HG03060 (cell line): ENCODE results near the gene DNAJB1.

Experiments used
- ATAC-seq: cut with Tn5 transposase; IDR thresholded peaks from one replicate; pipeline ENCODE4 v1.9.1; 2021; ENCODE audit warnings: low read depth, moderate number of reproducible peaks; ENCODE audit not compliant: unreplicated experiment

Gene DNAJB1

GRCh38 chr19:14475251-14476073, 42.7 kb downstream of the DNAJB1 start, which contains the start of gene PTGER1:
Gene PTGER1, minus strand, starts transcription at chr19:14475354. Its CDS starts 1,034 bp downstream, at chr19:14474320.
- no peak for ATAC-seq

GRCh38 chr19:14474827-14475226, 43.4 kb downstream of the DNAJB1 start:
- no peak for ATAC-seq

DNA sequence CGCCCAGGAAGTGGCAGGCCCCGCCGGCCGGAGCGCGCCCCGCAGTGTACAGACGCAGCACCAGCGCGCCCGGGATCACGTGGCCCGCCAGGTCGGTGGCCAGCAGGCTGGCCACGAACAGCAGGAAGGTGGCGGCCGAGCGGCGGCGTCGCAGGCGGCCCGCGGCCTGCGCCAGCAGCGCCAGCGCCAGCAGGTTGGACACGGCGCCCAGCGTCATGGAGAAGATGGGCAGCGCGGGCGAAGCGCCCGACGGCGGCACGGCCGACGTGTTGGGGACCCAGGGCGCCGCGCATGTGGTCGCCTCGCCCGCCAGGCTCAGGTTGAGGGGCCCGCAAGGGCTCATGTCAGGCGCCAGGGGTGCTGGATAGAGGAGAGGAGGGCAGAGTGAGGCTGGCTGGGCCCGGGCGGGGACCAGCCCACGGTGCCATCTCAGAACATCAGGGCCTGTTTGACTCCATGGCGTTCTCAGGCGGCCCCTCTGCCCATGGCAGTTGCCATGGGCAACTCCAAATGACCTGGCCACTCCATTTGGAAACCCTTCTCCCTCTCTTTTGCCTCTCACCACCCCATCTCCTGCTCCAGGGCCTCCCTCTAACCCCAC, 44.1 kb downstream of the DNAJB1 start:
- no peak for ATAC-seq

GRCh38 chr19:14473073-14473977, 44.9 kb downstream of the DNAJB1 start:
- no peak for ATAC-seq

- ATAC-seq: no peak
Observed at GRCh38 chr19:14472202-14472938, 45.8 kb downstream of the DNAJB1 start.

- ATAC-seq: no peak
Observed at GRCh38 chr19:14471436-14472187, 46.6 kb downstream of the DNAJB1 start.

DNA sequence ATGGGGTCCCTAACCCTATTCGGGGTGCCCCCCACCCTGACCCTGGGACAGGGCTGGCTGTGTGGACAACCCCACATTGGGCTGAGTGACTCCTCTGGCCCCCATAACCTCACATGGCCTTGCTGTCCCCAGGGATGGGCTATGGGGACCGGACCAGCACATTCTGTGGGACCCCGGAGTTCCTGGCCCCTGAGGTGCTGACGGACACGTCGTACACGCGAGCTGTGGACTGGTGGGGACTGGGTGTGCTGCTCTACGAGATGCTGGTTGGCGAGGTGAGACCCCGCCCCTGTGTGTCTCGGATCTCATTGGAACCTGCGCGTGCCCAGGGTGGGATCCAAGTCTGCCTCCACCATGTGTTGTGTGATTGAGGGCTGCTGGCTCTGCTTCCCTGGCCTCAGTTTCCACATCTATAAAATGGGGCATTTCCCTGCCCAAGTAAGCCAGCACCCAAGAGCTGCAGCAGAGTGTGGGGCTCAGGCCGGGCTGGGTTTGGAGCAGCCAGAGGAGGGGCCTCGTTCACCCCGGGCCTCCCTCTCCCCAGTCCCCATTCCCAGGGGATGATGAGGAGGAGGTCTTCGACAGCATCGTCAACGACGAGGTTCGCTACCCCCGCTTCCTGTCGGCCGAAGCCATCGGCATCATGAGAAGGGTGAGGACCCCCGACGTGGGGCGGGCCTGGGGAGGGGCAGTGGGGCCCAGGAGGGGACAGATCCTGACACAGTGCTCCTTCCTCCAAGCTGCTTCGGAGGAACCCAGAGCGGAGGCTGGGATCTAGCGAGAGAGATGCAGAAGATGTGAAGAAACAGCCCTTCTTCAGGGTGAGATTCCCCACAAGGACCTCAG, 47.9 kb downstream of the DNAJB1 start:
- ATAC-seq: no peak

DNA sequence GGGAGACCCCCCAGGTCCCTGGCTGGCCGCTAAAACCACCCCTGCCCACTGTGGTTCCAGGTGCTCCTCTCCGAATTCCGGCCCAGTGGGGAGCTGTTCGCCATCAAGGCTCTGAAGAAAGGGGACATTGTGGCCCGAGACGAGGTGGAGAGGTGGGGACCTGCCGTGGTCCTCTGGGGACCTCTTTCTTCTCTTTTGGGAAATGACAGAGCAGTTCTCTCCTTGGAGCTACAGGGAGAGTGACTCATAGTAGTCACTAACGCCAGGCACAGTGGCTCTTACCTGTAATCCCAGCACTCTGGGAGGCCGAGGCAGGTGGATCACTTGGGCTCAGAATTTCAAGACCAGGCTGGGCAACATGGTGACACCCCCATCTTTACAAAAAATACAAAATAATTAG, 50.4 kb downstream of the DNAJB1 start:
- no peak for ATAC-seq

- ATAC-seq: no peak
Observed at GRCh38 chr19:14467391-14467790, 50.8 kb downstream of the DNAJB1 start.
